GM21786 (cell line): ENCODE data around the gene SV2C.

ENCODE experiments used
- ATAC-seq: cut with Tn5 transposase; IDR thresholded peaks from one replicate; pipeline ENCODE4 v1.9.1; 2021; ENCODE audit not compliant: unreplicated experiment

The SV2C gene

DNA sequence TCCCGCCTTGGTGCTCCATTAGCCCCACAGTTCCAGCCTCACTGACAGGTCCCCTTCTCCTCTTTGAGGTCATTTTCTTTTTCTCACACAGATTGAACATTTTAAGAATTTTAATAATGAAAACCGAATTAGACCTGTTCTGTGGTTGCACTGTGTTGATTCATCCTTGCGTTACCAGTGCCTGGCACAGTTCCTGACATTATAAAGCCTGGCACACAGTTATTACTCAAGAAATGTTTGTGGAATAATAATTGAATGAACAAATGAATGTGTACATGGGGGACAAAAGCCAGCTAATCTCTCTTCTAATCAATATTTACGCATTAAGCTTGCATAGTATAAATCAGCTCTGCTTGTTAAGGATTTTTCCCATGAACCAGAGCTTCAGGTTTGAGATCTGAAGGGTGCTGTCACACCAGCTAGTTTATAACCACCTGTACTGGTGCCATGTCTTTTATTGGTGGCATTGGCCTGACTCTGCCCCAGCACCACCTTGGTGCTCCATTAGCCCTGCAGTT is 80.0 kb downstream of the SV2C start:
- ATAC-seq = no peak

- ATAC-seq = no peak
Observed at GRCh38 chr5:76165029-76165428, 81.8 kb downstream of the SV2C start.

DNA sequence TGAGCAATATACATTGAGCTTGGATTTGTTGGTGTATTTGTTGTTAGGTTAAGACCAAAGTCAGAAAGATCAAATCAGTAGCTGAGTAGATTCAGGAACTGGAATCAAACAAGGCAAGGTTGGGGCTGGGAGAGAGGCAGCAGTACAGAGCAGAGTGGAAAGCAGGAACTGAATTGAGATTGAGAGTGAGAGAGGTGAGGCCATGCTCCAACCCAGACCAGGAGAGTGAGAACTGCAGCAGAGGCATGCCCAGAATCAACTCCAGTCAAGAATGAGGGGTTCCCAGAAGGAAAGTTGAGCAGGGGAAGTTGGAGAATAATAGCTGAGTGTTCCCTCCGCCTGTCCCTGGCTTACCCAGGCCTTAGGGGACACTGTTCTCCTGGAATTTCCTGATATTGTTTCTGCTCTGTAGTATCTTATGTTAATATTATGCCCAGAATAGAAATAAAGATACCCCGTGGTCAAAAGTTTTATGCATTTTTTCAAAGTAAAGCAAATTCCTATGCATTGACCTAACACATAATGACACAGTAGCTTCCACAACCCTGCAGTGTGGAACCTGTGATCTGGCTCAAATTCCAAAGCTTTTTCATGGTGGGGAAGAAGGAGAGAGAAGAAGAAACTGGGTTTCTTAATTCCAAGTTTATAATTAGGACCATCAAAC is 82.7 kb downstream of the SV2C start:
- no peak for ATAC-seq

DNA sequence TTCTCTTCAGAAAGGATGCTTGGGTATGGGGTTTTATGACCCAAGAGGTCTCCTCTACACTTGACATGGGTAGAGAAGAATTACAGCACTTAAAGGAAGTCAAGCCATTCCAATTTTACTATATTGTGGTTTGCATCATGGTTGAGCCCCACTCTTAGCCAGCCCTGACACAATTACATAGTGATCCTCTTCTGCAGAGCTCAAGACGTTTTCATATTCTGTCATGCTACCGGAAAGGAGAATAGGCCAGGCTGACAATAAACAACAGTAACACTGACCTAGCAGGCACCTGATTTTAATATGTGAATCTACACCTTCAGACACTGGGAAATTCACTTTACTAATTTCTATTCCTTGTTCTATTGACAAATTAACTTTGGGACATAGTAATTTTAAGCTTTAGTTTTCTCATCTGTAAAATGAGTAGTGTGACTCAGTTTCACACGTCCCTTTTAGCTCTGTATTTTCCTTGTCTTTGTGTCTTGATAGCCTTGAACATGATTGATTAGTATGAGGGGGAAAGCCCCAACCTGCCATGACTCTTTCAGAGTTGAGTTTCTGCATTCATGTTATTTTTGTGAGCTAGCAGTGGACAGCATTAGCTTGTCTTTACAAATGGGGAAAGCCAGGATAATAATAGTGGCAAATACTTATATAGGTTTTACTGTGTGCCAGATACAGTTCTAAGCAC is 83.8 kb downstream of the SV2C start:
- no peak for ATAC-seq

DNA sequence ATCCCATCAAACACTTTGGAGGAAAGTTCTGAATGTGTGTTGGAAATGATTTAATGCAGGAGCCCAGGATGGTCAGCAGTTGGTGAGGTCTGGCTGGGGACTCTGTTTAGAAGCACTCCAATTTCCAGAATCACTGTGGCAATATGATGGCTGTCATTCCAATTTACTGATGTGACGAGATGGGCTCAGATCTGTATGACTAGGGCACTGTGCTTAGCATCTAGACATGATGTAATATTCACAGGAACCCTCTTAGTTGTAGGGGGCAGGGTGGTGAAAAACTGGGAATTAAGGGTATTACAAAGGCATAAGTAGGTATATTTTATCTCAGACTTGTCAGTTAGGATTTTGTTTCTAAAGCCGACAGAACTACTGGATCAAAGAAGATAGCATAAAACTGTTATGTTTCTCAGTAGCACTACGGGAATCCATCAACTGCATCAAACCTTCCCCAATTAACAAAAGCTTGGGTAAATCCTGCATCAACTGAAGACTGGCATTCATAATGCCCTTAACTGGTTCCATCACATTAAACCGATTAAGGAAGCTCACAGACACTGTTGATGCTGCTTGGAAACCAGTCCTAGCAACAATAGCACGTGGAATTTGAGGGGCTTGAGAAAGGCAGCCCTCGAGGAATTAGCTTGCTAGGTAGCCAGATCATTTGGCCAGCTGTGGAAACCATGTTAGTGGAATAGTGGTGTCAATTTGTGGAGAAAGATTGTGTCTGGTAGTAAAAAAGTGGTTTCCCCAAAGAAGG is 86.1 kb downstream of the SV2C start:
- no peak for ATAC-seq

DNA sequence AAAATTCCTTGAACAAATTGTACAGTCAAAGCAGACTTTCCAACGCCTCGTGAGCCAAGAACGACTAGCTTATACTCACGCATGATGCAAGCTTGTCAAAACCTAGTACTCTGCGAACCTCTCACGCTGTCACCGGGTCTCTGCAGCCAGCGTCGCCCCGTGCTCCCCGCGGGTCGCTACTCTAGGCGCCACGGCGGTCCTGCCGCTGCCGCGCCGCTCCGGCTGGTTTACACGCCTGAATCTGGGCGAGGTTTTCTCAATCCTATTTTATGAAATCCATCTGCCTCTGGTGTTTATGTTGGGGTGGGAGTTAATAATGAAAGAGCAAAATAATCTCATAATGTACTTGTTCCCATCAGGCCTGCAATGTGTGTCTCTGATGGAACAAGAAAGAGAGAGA is 90.9 kb downstream of the SV2C start:
- ATAC-seq = no peak

DNA sequence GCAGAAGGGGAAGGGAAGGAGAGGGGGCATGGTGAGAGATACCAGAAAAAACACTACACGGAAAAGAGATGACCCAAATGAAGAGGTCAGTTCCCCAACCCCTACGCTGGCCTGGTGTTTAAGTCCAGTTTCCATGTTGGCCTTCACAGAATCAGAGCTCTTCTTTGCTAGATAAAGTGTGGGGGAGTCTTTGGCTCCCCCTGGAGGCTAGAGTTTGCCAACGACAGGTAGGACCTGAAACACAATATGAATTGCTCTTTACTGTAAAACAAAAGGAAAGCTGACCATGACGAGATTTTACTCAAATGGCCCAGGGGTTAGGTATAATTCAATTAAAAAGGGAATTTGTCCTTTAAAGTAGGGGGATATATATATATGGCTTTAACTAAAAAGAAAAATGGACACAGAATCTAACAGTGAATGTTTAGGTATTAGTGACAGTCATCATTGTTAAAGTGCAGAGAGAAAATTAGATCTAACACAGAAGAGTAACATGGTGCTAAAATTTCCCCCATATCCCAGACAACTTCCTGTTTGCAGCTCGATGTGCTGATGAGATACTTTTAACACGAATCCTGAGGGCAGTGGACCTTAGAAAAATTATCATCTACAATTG is 92.0 kb downstream of the SV2C start:
- ATAC-seq = peak; percentile 55

GRCh38 chr5:76175821-76176403 is 92.7 kb downstream of the SV2C start:
- peak; percentile 74 for ATAC-seq

DNA sequence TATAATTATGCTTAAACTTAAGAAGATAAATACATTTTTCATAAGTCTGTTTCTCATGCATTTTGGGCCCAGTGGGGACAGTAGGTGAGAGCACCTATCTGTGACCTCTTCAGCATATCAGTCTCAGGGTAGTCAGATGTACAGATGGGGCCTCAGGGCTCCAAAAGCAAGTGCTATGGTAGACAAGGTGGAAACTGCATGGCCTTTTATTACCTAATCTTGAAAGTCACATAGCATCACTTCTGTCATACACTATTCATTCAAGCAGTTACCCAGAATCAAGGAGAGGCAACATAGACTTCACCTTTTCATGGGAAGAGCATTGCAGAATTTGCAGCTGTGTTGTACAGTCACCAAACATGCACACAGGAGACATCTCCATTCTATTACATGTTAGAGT is 94.8 kb downstream of the SV2C start:
- ATAC-seq = no peak

- no peak for ATAC-seq
Observed at GRCh38 chr5:76178913-76179312, 95.7 kb downstream of the SV2C start.

DNA sequence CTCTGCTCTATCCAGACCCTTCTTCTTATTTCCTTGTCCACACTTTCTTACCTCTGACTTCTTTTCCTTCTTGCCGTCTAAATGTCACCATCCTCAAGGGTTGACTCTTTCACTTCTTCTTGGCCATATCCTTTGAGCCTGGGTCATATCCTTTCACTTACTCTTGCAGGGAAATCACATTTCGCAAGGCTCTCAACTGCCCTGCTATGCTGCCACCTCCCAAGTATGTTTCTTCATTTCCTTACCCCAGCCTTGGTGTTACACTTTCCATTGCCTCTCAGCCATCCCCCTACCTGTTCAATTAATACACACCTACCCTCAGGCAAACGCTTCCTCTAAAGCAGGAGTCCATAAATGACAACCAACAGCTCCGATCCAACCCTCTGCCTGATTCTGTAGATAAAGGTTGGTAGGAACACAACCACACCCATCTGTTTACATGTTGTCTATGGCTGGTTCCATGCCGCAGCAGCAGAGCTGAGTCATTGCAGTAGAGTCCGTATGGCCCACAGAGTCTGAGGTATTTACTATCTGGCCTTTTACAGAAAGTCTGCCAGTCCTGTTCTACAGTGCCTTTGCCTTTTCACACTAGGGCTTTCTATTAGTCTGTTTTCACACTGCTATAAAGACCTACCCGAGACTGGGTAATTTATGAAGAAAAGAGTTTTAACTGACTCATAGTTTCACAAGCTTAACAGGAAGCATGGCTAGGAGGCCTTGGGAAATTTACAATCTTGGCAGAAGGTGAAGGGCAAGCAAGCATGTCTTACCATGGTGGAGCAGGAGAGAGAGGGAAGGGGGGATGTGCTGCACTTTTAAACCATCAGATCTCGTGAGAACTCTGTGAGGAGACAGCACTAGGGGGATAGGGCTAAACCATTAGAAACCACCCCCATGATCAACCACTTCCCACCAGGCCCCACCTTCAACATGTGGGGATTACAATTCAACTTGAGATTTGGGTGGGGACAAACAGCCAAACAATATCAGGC is 97.9 kb downstream of the SV2C start:
- peak; percentile 72 for ATAC-seq

- no peak for ATAC-seq
Observed at GRCh38 chr5:76187386-76187785, 104.2 kb downstream of the SV2C start.

DNA sequence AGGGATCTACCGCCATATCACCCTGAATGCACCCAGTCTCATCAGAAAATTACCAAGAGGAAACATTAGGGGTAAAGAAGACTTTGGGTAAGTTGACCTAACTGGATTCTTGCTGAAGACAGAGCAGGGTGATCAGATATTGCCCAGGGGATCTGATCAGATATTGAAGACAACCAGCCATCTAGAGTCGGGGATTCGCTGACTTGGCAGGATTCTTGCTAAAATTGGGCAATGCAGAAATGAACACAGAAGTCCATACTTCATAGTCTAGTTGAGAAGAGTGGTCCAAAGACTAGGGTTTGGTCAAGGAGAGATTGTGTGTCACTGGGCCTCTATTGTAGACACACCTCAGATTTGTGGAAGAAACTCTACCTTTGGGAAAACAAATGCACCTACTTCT is 107.2 kb downstream of the SV2C start:
- no peak for ATAC-seq

DNA sequence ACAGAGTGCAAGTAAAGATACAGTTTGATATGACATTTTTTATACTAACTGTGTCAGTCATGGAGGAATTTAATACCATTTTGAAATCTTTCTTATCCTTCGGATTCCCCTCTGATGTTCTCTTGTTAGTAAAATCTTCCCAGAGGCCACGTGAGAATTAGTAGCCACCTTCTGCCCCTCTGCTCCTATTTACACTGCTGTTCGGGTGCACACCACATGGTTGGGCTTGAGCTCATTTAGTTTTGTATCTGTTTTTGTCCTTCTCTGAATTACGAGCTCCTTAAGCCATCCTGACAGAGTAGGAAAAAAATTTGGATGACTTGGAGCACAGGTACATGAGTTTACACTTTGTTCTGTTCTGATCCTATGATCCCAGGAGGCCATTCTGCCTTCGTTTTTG is 109.7 kb downstream of the SV2C start:
- no peak for ATAC-seq

GRCh38 chr5:76193635-76194034 is 110.5 kb downstream of the SV2C start:
- no peak for ATAC-seq

DNA sequence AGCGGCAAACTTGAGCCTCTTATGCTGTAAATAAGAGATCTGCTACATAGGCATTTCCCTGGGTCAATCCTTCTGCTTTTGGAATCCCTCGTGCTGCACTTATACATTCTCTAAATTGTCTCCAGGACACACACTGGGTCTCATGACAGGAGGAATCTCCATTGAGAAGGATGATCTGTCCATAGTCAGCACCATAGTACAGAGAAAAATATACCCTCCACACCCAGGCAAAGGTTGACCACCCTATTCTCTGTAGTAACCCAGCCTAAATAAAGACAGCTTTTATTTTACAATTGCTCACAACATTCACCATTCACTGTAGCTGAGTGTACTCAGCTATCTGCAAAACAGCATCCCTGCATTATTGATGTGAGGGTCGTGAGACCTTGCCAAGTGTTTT is 111.2 kb downstream of the SV2C start:
- ATAC-seq = no peak

GRCh38 chr5:76196457-76196856 is 113.3 kb downstream of the SV2C start:
- no peak for ATAC-seq

GRCh38 chr5:76196886-76197489 is 113.8 kb downstream of the SV2C start:
- no peak for ATAC-seq

DNA sequence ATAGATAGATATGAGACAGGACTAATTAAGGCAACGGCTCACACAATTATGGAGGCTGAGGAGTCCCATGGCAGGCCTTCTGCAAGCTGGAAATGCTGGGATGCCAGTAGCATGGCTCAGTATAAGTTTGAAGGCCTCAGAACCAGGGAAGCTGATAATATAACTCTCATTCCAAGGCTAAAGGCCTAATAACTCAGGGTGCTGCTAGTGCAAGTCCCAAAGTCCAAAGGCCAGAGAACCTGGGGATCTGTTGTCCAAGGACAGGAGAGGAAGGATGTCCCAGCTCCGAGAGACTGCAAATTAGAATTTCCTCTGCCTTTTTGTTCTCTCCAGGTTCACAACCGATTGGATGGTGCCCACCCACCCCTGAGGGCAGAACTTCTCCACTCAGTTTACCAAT is 114.5 kb downstream of the SV2C start:
- ATAC-seq = no peak
